ENCODE results near the gene CEP104.

DNA sequence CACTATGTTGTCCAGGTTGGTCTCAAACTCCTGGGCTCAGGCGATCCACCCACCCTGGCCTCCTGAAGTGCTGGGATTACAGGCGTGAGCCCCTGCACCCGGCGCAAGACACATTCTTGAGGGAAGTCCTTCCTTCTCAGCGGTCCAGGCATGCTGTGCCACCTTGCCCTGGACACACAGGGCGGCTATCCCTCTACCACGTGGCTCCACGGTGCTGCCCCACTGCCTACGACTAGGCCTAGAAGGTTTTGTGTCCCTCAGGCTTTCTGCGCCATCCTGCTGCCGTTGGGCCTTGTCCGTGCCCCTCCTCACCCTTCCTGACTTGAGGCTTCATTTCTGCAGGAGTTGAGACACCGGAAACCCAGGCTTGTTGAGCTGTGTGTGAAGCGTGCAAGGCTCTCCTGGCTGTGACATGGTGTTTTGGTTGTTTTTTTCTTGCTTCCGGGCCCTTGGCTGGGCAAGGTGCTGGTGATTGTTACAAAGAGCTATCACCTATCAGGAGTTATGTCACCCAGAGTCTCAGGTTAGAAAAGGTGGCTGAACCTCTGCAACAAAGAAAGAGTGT lies 29.2 kb upstream of the CEP104 start:
- no peak for TF ChIP-seq EP300 (conservative IDR thresholded peaks at IDR 0.05; ENCODE audit: poor library complexity, severe bottlenecking)
- no peak for TF ChIP-seq CTCF (IDR thresholded peaks at IDR 0.05; ENCODE audit: poor library complexity, severe bottlenecking)
- no peak for TF ChIP-seq EZH2 (IDR thresholded peaks at IDR 0.05; ENCODE audit: borderline replicate concordance, insufficient read depth, low read length, poor library complexity, severe bottlenecking)
- no peak for TF ChIP-seq TAF1 (IDR thresholded peaks at IDR 0.05; ENCODE audit: low read depth)
- TF ChIP-seq SMC3 (conservative IDR thresholded peaks at IDR 0.05; ENCODE audit: poor library complexity), result no peak

All from neural cell (in vitro differentiated cells).